K562 (cell line): ENCODE data around the gene PITX2. TPM values are rescaled to one million over a fixed set of nuclear protein-coding genes. Genes with fewer than 3 reads are reported as not detected.
"Not testable (repeated sequence)": the region's sequence is repeated elsewhere in the genome, so short reads cannot be mapped to it uniquely, and the experiment has no call there.

ENCODE experiments used
- ATAC-seq: fragments of 200-7000 bp; cut with Tn5 transposase; 3 replicates; pipeline ENCODE4 v1.9.1; 2020; ENCODE audit warnings: moderate library complexity
- BruUV-seq: library from RNA; stranded (reverse); fragments of 400-500 nt; replicated peaks from 2 replicates; lab custom pipeline; 2021; lab: Mats Ljungman, UMichigan
- CTCF ChIA-PET: fragments of 300-600 bp; formaldehyde crosslinking; extraction: SDS; loops from one replicate; lab custom pipeline; 2021; ENCODE audit warnings: low intra/inter-chr PET ratio; lab: Yijun Ruan, JAX
- POLR2A ChIA-PET: fragments of 300-600, 350-650 bp; sonication (Branson Sonifier 250); formaldehyde crosslinking; extraction: SDS; loops from one replicate; lab custom pipeline; 2021; ENCODE audit warnings: antibody characterized with exemption, inconsistent platforms; lab: Yijun Ruan, JAX
- DNase-seq, 4 experiments: peaks; one replicate each; pipeline versions ENCODE4 v3.0.0 to v3.0.0-alpha.2; 2011 to 2018; ENCODE audit warnings: low spot score in 3 of 4, mixed read lengths in 3 of 4; ENCODE audit errors: extremely low read depth in 1 of 4
- FAIRE-seq: peaks from 2 replicates; lab custom pipeline; 2011; peaks lifted over from hg19 to GRCh38; lab: Jason Lieb, UNC
- H2AFZ ChIP-seq: 2 replicates; pipeline ENCODE4 v1.6.0; 2011; ENCODE audit warnings: low read depth, low read length, control low read depth, inconsistent platforms
- H3K27ac ChIP-seq: fragments of 200-600 bp; 3 replicates; pipeline ENCODE4 v1.8.0; 2011; ENCODE audit warnings: low read depth, mild to moderate bottlenecking, control low read depth, inconsistent platforms, low read length, moderate library complexity, mixed read lengths; ENCODE audit errors: extremely low read depth
- H3K27me3 ChIP-seq, 2 experiments: fragments of 300-600 bp in 1 of 2; 2 replicates in 1 of 2; 3 replicates in 1 of 2; pipeline versions ENCODE4 v1.6.0 to v1.8.0; 2011; ENCODE audit warnings: inconsistent platforms in 2 of 2, low read length in 2 of 2, mild to moderate bottlenecking in 1 of 2, mixed read lengths in 1 of 2, moderate library complexity in 1 of 2; ENCODE audit not compliant: control insufficient read depth in 2 of 2, insufficient read depth in 2 of 2
- H3K36me3 ChIP-seq: fragments of 300-600 bp; 3 replicates; pipeline ENCODE4 v1.8.0; 2011; ENCODE audit warnings: mild to moderate bottlenecking, low read length, inconsistent platforms; ENCODE audit not compliant: control insufficient read depth, insufficient read depth
- H3K4me1 ChIP-seq, 2 experiments: fragments of 200-600 bp in 1 of 2; replicated peaks in 1 of 2; 2 replicates in 1 of 2; 3 replicates in 1 of 2; pipeline versions ENCODE4 v1.5.1 to v1.8.0; 2011; ENCODE audit warnings: inconsistent platforms in 2 of 2, low read length in 2 of 2, mild to moderate bottlenecking in 1 of 2, mixed read lengths in 1 of 2, moderate library complexity in 1 of 2; ENCODE audit not compliant: control insufficient read depth in 2 of 2, insufficient read depth in 2 of 2
- H3K4me2 ChIP-seq: 2 replicates; pipeline ENCODE4 v1.6.1; 2011; ENCODE audit warnings: low read length, control low read depth, inconsistent platforms, mixed read lengths; ENCODE audit not compliant: insufficient read depth
- H3K4me3 ChIP-seq: fragments of 200-600 bp; sonication (generic), shearing (Covaris generic); 2 replicates; pipeline ENCODE4 v1.5.1; 2016; ENCODE audit warnings: control low read depth, inconsistent platforms
- H3K79me2 ChIP-seq: fragments of 200-600 bp; 3 replicates; pipeline ENCODE4 v1.8.0; 2011; ENCODE audit warnings: low read length, inconsistent platforms; ENCODE audit not compliant: control insufficient read depth, insufficient read depth
- H3K9ac ChIP-seq, 2 experiments: 2 replicates each; pipeline versions ENCODE4 v1.6.0 to v1.6.1; 2011; ENCODE audit warnings: low read depth in 2 of 2, low read length in 2 of 2, control low read depth in 1 of 2, inconsistent platforms in 1 of 2, mild to moderate bottlenecking in 1 of 2, mixed read lengths in 1 of 2; ENCODE audit not compliant: insufficient read depth in 1 of 2
- H3K9me1 ChIP-seq: one replicate; pipeline ENCODE4 v1.6.0; 2011; ENCODE audit warnings: inconsistent platforms, mild to moderate bottlenecking, low read length, moderate library complexity; ENCODE audit not compliant: control insufficient read depth, insufficient read depth
- H3K9me3 ChIP-seq: replicated peaks from 2 replicates; pipeline ENCODE4 v1.5.1; 2011; ENCODE audit warnings: low read depth, low read length, inconsistent platforms; ENCODE audit not compliant: control insufficient read depth, insufficient read depth
- H4K20me1 ChIP-seq: replicated peaks from 2 replicates; pipeline ENCODE4 v1.6.1; 2011; ENCODE audit warnings: low read length, inconsistent platforms, mixed read lengths; ENCODE audit not compliant: control insufficient read depth, insufficient read depth
- ESRRB ChIP-seq: fragments of 250-450 bp; sonication (Bioruptor Pico); IDR thresholded peaks from 2 replicates; pipeline ENCODE4 v1.5.0; 2020; ENCODE audit warnings: mild to moderate bottlenecking, moderate library complexity, borderline replicate concordance
- HNRNPLL ChIP-seq: fragments of 200-400 bp; formaldehyde crosslinking; IDR thresholded peaks from 2 replicates; pipeline ENCODE4 v1.6.1; 2017; ENCODE audit warnings: low read length, low read depth, mild to moderate bottlenecking; ENCODE audit not compliant: poor library complexity, severe bottlenecking
- PPARD ChIP-seq: fragments of 250-450 bp; sonication (Bioruptor Pico); IDR thresholded peaks from 2 replicates; pipeline ENCODE4 v1.8.0; 2022; ENCODE audit warnings: inconsistent platforms, mild to moderate bottlenecking, moderate library complexity
- XRCC5 ChIP-seq: fragments of 200-400 bp; formaldehyde crosslinking; IDR thresholded peaks from 2 replicates; pipeline ENCODE4 v1.6.1; 2017; ENCODE audit warnings: low read depth, mild to moderate bottlenecking, low read length
- ZNF124 ChIP-seq: sonication (generic); formaldehyde crosslinking; IDR thresholded peaks from 2 replicates; pipeline ENCODE4 v1.8.1; 2022; ENCODE audit warnings: missing genetic modification reagents
- whole genome bisulfite sequencing: fragments of 100-300 bp; shearing (Covaris generic); methylation state at CpG from one replicate; pipeline ENCODE4 v1.1.6; 2016; ENCODE audit warnings: low coverage, mixed read lengths; ENCODE audit not compliant: insufficient coverage; ENCODE audit errors: missing lambda C conversion rate; 5-methylcytosine and 5-hydroxymethylcytosine counted together
- in situ Hi-C: fragments of 300-500 bp; cut with MboI; formaldehyde crosslinking; loops from 4 replicates; pipeline ENCODE4 v1.15.0; 2018; ENCODE audit warnings: inconsistent platforms, mixed read lengths
- intact Hi-C: fragments of 100-400 bp; cut with micrococcal nuclease; formaldehyde crosslinking; loops from 2 replicates; pipeline ENCODE4 v1.14.2; 2022
- polyA plus RNA-seq, 8 experiments: library from polyadenylated mRNA; depleted of rRNA in 4 of 8; stranded (reverse) in 5 of 8; unstranded in 3 of 8; fragments of >200 nt; fragmentation: Nextera tagmentation in 2 of 8; fragmentation: Illumina TruSeq in 1 of 8; extraction: Ambion mirVana in 2 of 8; extraction: Trizol in 1 of 8; gene quantifications; 2 replicates each; pipeline versions ENCODE4 v1.2.1 to v1.2.3, GENCODE V29; 2011 to 2014; ENCODE audit warnings: inconsistent platforms in 1 of 8, missing spikeins in 1 of 8
- total RNA-seq, 7 experiments: library from RNA; depleted of rRNA in 6 of 7; stranded (reverse); fragments of >200 nt in 6 of 7; fragmentation: Illumina TruSeq in 2 of 7; extraction: Trizol in 2 of 7; gene quantifications; 2 replicates each; pipeline versions ENCODE4 v1.2.1 to v1.2.3, GENCODE V29; 2011 to 2021; ENCODE audit warnings: low replicate concordance in 1 of 7
- TF ChIP-seq, protein P1 (sequence below): fragments of 450-650 bp; IDR thresholded peaks from 2 replicates; pipeline ENCODE4 v1.6.1; 2018; ENCODE audit warnings: mild to moderate bottlenecking, low read depth; ENCODE audit not compliant: partially characterized antibody
- TF ChIP-seq, protein P2 (sequence below): fragments of 250-450 bp; sonication (Bioruptor Pico); IDR thresholded peaks from 2 replicates; pipeline ENCODE4 v1.8.0; 2022; ENCODE audit warnings: inconsistent platforms, mild to moderate bottlenecking, moderate library complexity, borderline replicate concordance

The PITX2 gene
- total and polyA plus RNA-seq, 9 of the 15 experiments (the other 6 are each of a cell fraction or from before 2014, with no cell fraction given): 0.08 TPM; not detected in 8

DNA sequence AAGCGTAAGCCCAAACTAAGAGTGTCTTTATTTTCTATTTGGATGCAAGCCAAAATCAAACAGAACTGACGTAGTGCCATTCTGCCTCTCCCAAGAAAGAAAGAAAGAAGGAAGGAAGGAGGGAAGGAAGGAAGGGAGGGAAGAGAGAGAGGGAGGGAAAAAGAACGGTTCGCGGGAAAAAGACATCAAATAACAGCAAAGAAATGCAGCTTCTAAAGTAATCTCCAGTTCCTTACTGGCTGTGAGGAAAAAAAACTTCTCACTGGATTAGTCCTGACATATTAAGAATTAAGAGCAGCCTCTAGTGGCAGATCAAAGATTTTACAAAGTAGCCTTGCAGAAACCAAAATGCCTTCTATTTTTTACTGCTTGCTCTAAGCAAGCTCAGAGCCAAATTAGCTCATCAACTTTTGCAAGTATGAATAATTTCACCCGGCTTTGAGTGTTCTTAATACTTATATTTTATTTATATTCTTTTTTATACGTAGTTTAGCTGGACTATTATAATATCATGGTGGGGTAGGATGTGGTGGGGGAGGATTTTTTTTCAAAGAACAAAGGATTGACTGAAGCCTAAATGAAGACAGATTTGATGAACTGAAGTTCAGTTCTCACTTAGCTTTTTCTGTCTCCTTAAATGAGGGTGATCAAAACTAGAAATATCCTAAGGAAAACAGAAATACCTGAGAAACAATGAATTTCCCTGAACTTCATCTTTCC is 36.6 kb downstream of the PITX2 start (continued):
- TF ChIP-seq XRCC5 (no peak), HNRNPLL (no peak), ESRRB (CRISPR knock-in tag) (no peak), ZNF124 (CRISPR knock-in tag) (no peak), PPARD (CRISPR knock-in tag) (no peak)
- TF ChIP-seq, protein P1, sequence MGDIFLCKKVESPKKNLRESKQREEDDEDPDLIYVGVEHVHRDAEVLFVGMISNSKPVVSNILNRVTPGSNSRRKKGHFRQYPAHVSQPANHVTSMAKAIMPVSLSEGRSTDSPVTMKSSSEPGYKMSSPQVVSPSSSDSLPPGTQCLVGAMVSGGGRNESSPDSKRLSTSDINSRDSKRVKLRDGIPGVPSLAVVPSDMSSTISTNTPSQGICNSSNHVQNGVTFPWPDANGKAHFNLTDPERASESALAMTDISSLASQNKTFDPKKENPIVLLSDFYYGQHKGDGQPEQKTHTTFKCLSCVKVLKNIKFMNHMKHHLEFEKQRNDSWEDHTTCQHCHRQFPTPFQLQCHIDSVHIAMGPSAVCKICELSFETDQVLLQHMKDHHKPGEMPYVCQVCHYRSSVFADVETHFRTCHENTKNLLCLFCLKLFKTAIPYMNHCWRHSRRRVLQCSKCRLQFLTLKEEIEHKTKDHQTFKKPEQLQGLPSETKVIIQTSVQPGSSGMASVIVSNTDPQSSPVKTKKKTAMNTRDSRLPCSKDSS: no peak
- TF ChIP-seq, protein P2, sequence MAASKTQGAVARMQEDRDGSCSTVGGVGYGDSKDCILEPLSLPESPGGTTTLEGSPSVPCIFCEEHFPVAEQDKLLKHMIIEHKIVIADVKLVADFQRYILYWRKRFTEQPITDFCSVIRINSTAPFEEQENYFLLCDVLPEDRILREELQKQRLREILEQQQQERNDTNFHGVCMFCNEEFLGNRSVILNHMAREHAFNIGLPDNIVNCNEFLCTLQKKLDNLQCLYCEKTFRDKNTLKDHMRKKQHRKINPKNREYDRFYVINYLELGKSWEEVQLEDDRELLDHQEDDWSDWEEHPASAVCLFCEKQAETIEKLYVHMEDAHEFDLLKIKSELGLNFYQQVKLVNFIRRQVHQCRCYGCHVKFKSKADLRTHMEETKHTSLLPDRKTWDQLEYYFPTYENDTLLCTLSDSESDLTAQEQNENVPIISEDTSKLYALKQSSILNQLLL (CRISPR knock-in tag): no peak

DNA sequence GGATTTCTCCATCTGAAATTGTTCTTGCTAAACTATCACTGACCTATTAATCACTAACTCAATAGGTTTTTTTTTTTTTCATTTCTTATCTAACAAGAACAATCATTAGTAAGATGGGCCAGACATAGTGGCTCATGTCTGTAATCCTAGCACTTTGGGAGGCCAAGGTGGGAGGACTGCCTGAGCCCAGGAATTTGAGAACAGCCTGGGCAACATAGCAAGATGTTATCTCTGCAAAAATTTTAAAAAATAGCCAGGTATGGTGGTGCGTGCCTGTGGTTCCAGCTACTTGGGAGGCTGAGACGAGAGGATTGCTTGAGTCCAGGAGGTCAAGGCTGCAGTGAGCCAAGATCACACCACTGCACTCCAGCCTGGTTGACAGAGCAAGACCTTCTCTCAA is 46.2 kb downstream of the PITX2 start:
- POLR2A ChIA-PET: not testable (repeated sequence)

More for the DNA sequence above, 46.2 kb downstream of the PITX2 start:
- 0% methylated on average over 2 of the region's 2 CpGs for WGBS
- H3K9ac ChIP-seq, ATAC-seq, in situ Hi-C loops, CTCF ChIA-PET, H3K79me2 ChIP-seq, H2AFZ ChIP-seq, BruUV-seq, H3K27me3 ChIP-seq, H3K4me3 ChIP-seq, H3K9me3 ChIP-seq, H3K36me3 ChIP-seq, H3K4me2 ChIP-seq, FAIRE-seq, intact Hi-C loops, H4K20me1 ChIP-seq, H3K9me1 ChIP-seq, H3K4me1 ChIP-seq, H3K27ac ChIP-seq, DNase-seq: not testable (repeated sequence)

Other genes with a start within 250 kb of the PITX2 start
- gene ENPEP, start 146.9 kb downstream of the PITX2 start, total RNA-seq (2014; rRNA removed): not detected in 2 replicates
- not detected in 2 replicates for gene ENPEP, start 146.9 kb downstream of the PITX2 start, total RNA-seq (2014; rRNA removed; fragmentation: Illumina TruSeq; extraction: Trizol)
- 0.04 TPM in 1 of 2 replicates, not detected in the other for gene ENPEP, start 146.9 kb downstream of the PITX2 start, total RNA-seq (2015; rRNA removed; fragmentation: Illumina TruSeq; extraction: Trizol)
- not detected in 2 replicates for gene ENPEP, start 146.9 kb downstream of the PITX2 start, total RNA-seq (2021)
- 0.01 TPM in 1 of 2 replicates, not detected in the other for gene ENPEP, start 146.9 kb downstream of the PITX2 start, polyA plus RNA-seq (2011; rRNA removed)
- gene ENPEP, start 146.9 kb downstream of the PITX2 start, polyA plus RNA-seq (2014; fragmentation: Illumina TruSeq; extraction: Trizol): not detected in 2 replicates
- gene ENPEP, start 146.9 kb downstream of the PITX2 start, polyA plus RNA-seq (2014; fragmentation: Nextera tagmentation; extraction: Ambion mirVana): not detected
- 0.01 TPM in 1 of 2 replicates, not detected in the other for gene ENPEP, start 146.9 kb downstream of the PITX2 start, polyA plus RNA-seq (2014; rRNA removed)